Rectal smooth muscle tissue (tissue), 1 donor: Measurements from ENCODE around the gene B4GALT7.

Experiments
- H3K27ac ChIP-seq: one replicate; pipeline ENCODE4 v1.7.0; 2013; ENCODE audit warnings: low read depth, low read length, inconsistent platforms
- H3K27me3 ChIP-seq: one replicate; pipeline ENCODE4 v1.7.0; 2013; ENCODE audit warnings: low read length; ENCODE audit not compliant: control insufficient read depth, insufficient read depth
- H3K36me3 ChIP-seq: one replicate; pipeline ENCODE4 v1.7.0; 2013; ENCODE audit warnings: low read length; ENCODE audit not compliant: control insufficient read depth, insufficient read depth
- H3K4me1 ChIP-seq: one replicate; pipeline ENCODE4 v1.7.0; 2013; ENCODE audit warnings: low read length; ENCODE audit not compliant: control insufficient read depth, insufficient read depth
- H3K4me3 ChIP-seq: one replicate; pipeline ENCODE4 v1.7.0; 2013; ENCODE audit warnings: low read length
- H3K9ac ChIP-seq: one replicate; pipeline ENCODE4 v1.7.0; 2013; ENCODE audit warnings: low read length

The B4GALT7 gene

DNA sequence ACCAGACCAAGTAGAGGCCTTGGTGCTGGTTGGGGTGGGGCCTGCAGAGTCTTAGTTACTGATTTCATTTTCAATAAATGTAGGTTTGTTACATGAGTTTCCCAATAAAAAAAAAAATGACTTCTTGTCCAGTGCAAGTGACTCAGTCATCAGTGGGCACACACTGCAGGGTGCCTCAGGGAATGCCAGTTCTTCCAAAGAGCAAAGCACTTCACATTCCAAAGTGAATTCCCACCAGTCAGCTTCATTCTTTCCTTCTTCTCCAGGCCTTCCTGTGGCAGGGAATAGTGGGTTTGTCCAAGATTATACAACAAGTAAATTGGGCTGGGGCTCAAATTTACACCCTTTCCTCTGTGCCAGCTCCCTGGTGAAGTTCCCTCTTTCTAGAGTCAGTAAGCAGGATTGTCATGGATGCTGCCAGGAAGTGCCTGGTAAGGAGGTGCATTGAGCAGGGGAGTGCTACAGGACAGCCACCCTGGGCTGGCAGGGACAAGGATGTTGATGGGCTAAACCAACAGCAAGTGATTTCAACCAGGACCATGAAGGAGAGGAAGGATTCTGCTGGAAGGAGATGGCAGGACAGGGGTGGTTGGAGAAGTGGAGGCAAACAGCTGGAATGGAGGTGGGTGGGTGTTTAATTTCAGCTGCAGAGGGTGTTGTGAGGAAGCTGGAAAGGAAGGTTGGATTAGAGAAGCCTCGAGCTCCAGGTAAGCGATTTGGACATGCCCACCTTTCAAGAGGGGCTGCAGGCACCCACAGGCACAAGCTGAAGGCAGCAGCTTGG, 3.7 kb upstream of the B4GALT7 start:
- no peak overlapping the region for H3K27ac ChIP-seq
- peaks cover 4% of the 10 kb centered on the region for H3K4me1 ChIP-seq
- H3K36me3 ChIP-seq, result peaks cover 31% of the 10 kb centered on the region
- H3K27me3 ChIP-seq, result peaks cover 2% of the 10 kb centered on the region
- H3K4me3 ChIP-seq, result no peak overlapping the region
- H3K9ac ChIP-seq, result no peak overlapping the region

GRCh38 chr5:177596775-177597238, 3.1 kb upstream of the B4GALT7 start:
- no peak overlapping the region for H3K4me3 ChIP-seq
- H3K36me3 ChIP-seq, result peaks cover 31% of the 10 kb centered on the region
- no peaks in the 10 kb centered on the region for H3K27me3 ChIP-seq
- no peak overlapping the region for H3K27ac ChIP-seq
- H3K4me1 ChIP-seq, result peaks cover 4% of the 10 kb centered on the region
- H3K9ac ChIP-seq, result no peak overlapping the region

GRCh38 chr5:177598477-177598876, 1.5 kb upstream of the B4GALT7 start:
- Histone ChIP-seq H3K27ac (no peak overlapping the region), H3K4me1 (peaks cover 4% of the 10 kb centered on the region), H3K36me3 (peaks cover 31% of the 10 kb centered on the region), H3K27me3 (no peaks in the 10 kb centered on the region), H3K4me3 (no peak overlapping the region), H3K9ac (no peak overlapping the region)

- peak overlapping the region; percentile 1 for H3K9ac ChIP-seq
- H3K4me1 ChIP-seq, result peaks cover 4% of the 10 kb centered on the region
- H3K27me3 ChIP-seq, result no peaks in the 10 kb centered on the region
- H3K4me3 ChIP-seq, result peak overlapping the region; percentile 67
- H3K27ac ChIP-seq, result peak overlapping the region; percentile 76
- peaks cover 11% of the 10 kb centered on the region for H3K36me3 ChIP-seq
Observed at GRCh38 chr5:177600508-177601018, 631 bp downstream of the B4GALT7 start.

DNA sequence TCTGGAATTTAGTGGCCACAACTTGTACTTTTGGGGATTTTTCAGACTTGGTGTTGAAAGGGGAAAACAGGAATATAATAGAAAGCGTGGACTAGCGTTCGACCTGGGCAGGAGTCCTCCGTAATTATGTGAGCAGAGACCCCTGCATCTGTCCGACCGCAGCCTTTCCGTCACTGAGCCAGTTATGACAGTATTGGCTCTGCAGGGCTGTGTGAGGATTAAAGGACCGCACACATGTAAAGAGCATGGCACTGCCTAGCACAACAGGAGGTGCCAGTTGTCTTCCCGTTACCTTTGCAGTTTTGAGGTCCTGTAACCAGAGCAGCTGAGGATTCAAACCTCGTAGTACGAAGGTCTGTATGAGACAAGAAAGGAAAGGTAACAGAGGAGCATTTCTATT, 1.2 kb downstream of the B4GALT7 start:
- Histone ChIP-seq H3K4me1 (peaks cover 4% of the 10 kb centered on the region), H3K36me3 (peaks cover 6% of the 10 kb centered on the region), H3K4me3 (no peak overlapping the region), H3K9ac (no peak overlapping the region), H3K27ac (no peak overlapping the region), H3K27me3 (no peaks in the 10 kb centered on the region)

- H3K4me3 ChIP-seq, result no peak overlapping the region
- H3K9ac ChIP-seq, result no peak overlapping the region
- H3K36me3 ChIP-seq, result no peaks in the 10 kb centered on the region
- H3K27ac ChIP-seq, result no peak overlapping the region
- peaks cover 4% of the 10 kb centered on the region for H3K4me1 ChIP-seq
- no peaks in the 10 kb centered on the region for H3K27me3 ChIP-seq
Observed at GRCh38 chr5:177601577-177602457, 1.9 kb downstream of the B4GALT7 start.

GRCh38 chr5:177602458-177602830, 2.5 kb downstream of the B4GALT7 start:
- Histone ChIP-seq H3K27me3 (no peaks in the 10 kb centered on the region), H3K4me1 (peaks cover 4% of the 10 kb centered on the region), H3K4me3 (no peak overlapping the region), H3K27ac (no peak overlapping the region), H3K9ac (no peak overlapping the region), H3K36me3 (no peaks in the 10 kb centered on the region)

DNA sequence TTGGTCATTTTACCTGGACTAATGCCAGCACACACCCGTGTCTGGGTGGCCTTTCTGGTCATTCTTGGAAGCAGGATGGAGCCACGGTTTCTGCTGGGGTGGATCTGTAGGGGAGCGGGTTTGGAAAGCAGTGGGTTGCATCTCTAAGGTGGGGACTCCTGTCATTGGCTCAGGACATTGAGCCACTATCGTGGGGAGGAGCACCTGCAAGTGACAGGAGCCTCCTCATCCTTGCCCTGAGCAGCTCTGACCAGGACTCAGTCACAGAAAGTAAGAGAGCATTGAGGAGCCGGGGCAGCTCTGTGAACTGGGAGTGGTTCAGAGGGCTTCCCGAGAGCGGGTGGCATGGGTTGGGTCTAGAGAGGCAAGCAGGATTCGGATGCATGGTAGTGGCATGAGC, 3.7 kb downstream of the B4GALT7 start:
- H3K36me3 ChIP-seq, result no peaks in the 10 kb centered on the region
- no peak overlapping the region for H3K27ac ChIP-seq
- H3K27me3 ChIP-seq, result no peaks in the 10 kb centered on the region
- peaks cover 4% of the 10 kb centered on the region for H3K4me1 ChIP-seq
- H3K9ac ChIP-seq, result no peak overlapping the region
- no peak overlapping the region for H3K4me3 ChIP-seq

DNA sequence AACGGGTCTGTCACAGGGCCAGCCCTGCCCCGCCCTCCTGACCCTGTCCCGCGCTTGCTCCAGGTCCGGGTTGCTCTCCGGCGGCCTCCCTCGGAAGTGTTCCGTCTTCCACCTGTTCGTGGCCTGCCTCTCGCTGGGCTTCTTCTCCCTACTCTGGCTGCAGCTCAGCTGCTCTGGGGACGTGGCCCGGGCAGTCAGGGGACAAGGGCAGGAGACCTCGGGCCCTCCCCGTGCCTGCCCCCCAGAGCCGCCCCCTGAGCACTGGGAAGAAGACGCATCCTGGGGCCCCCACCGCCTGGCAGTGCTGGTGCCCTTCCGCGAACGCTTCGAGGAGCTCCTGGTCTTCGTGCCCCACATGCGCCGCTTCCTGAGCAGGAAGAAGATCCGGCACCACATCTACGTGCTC, 4.2 kb downstream of the B4GALT7 start:
- no peaks in the 10 kb centered on the region for H3K36me3 ChIP-seq
- peaks cover 4% of the 10 kb centered on the region for H3K4me1 ChIP-seq
- no peak overlapping the region for H3K4me3 ChIP-seq
- no peaks in the 10 kb centered on the region for H3K27me3 ChIP-seq
- H3K27ac ChIP-seq, result no peak overlapping the region
- no peak overlapping the region for H3K9ac ChIP-seq

DNA sequence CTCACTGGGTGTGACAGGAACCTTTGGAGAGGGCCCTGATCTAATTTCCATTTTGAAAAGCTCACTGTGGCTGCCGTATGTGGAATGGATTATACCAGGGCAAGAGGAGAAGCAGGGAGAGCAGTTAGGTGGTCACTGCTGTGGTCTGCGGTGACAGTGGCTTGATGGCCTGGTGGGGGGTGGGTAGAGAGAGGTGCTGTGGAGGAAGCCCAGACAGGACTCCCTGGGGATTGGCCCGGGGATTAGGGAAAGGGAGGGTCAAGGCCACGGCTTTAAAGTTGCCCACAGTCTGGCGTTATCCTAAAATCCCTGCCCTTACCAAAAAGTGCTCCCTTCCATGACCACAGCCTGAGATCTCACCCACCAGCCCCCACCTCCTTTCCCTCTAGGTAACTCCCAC, 4.7 kb downstream of the B4GALT7 start:
- Histone ChIP-seq H3K27me3 (no peaks in the 10 kb centered on the region), H3K4me3 (no peak overlapping the region), H3K27ac (no peak overlapping the region), H3K4me1 (peaks cover 4% of the 10 kb centered on the region), H3K36me3 (no peaks in the 10 kb centered on the region), H3K9ac (no peak overlapping the region)

DNA sequence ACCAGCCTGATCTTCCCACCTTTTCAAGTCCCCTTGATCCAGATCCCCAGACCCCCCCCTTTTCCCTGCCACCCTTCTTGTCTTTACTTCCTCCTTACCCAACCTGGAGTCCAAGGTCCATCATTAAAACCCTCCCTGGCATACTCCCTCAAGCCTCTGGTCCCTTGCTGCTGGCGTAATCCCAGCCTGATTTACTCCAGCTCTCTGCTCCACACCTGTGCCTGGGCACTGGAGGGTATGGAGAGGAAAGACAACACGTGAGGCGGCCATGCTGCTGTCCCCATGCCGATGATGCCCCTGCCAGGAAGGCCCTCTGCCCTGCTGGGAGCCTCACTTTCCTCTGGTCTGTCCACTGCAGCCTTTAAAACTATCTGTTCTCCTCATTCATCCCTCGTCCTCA, 5.1 kb downstream of the B4GALT7 start:
- Histone ChIP-seq H3K27me3 (no peaks in the 10 kb centered on the region), H3K36me3 (no peaks in the 10 kb centered on the region), H3K4me1 (peaks cover 4% of the 10 kb centered on the region), H3K4me3 (no peak overlapping the region), H3K9ac (no peak overlapping the region), H3K27ac (no peak overlapping the region)

GRCh38 chr5:177605667-177606066, 5.7 kb downstream of the B4GALT7 start:
- Histone ChIP-seq H3K27ac (no peak overlapping the region), H3K27me3 (no peaks in the 10 kb centered on the region), H3K4me1 (peaks cover 2% of the 10 kb centered on the region), H3K4me3 (no peak overlapping the region), H3K9ac (no peak overlapping the region), H3K36me3 (no peaks in the 10 kb centered on the region)
